HepG2 (cell line): Measurements from ENCODE around the gene TRIM31. TPM values are rescaled to one million over a fixed set of nuclear protein-coding genes. Genes with fewer than 3 reads are reported as not detected.
A peak's percentile ranks its signal among the peaks of the same experiment; 100 is the strongest.
"Not testable (repeated sequence)": the region's sequence is repeated elsewhere in the genome, so short reads cannot be mapped to it uniquely, and the experiment has no call there.

Source experiments
- ATAC-seq: fragments of 200-7000 bp; cut with Tn5 transposase; 3 replicates; pipeline ENCODE4 v1.9.1; 2020; ENCODE audit warnings: mild to moderate bottlenecking, moderate library complexity
- BruUV-seq: library from RNA; stranded (reverse); fragments of 400-500 nt; replicated peaks from 2 replicates; lab custom pipeline; 2021; lab: Mats Ljungman, UMichigan
- CTCF ChIA-PET: fragments of 300-600 bp; formaldehyde crosslinking; extraction: SDS; loops from one replicate; lab custom pipeline; 2021; ENCODE audit warnings: low total read pairs, inconsistent platforms, low intra/inter-chr PET ratio; lab: Yijun Ruan, JAX
- POLR2A ChIA-PET: fragments of 350-600 bp; sonication (Branson Sonifier 250); formaldehyde crosslinking; loops from one replicate; lab custom pipeline; 2020; ENCODE audit warnings: antibody characterized with exemption, inconsistent platforms; lab: Yijun Ruan, JAX
- DNase-seq: peaks from one replicate; pipeline ENCODE4 v3.0.0-alpha.2; 2015; ENCODE audit warnings: low spot score
- FAIRE-seq: peaks from 3 replicates; lab custom pipeline; 2011; peaks lifted over from hg19 to GRCh38; lab: Jason Lieb, UNC
- H2AFZ ChIP-seq: one replicate; pipeline ENCODE4 v1.6.1; 2011; ENCODE audit warnings: low read length, inconsistent platforms
- H3K27ac ChIP-seq: fragments of 300-600 bp; 3 replicates; pipeline ENCODE4 v1.8.0; 2011; ENCODE audit warnings: mixed run types, mild to moderate bottlenecking, mixed read lengths, low read length, inconsistent platforms; ENCODE audit not compliant: insufficient read depth; ENCODE audit errors: extremely low read length
- H3K27me3 ChIP-seq, 2 experiments: fragments of 200-600 bp in 1 of 2; 2 replicates in 1 of 2; 3 replicates in 1 of 2; pipeline versions ENCODE4 v1.6.0 to v1.8.0; 2011; ENCODE audit warnings: low read length in 2 of 2, mild to moderate bottlenecking in 2 of 2, moderate library complexity in 2 of 2, inconsistent platforms in 1 of 2; ENCODE audit not compliant: insufficient read depth in 2 of 2, control insufficient read depth in 1 of 2
- H3K36me3 ChIP-seq, 2 experiments: fragments of 200-600 bp in 1 of 2; replicated peaks in 1 of 2; 2 replicates in 1 of 2; 3 replicates in 1 of 2; pipeline versions ENCODE4 v1.5.1 to v1.8.0; 2011; ENCODE audit warnings: low read length in 2 of 2, inconsistent platforms in 1 of 2; ENCODE audit not compliant: insufficient read depth in 2 of 2, control insufficient read depth in 1 of 2
- H3K4me1 ChIP-seq: 2 replicates; pipeline ENCODE4 v1.5.1; 2012; ENCODE audit warnings: low read length, inconsistent platforms; ENCODE audit not compliant: insufficient read depth
- H3K4me2 ChIP-seq: 2 replicates; pipeline ENCODE4 v1.6.0; 2011; ENCODE audit warnings: low read depth, low read length, inconsistent platforms
- H3K4me3 ChIP-seq, 3 experiments: fragments of 200-600 bp in 1 of 3; sonication (generic), shearing (Covaris generic) in 1 of 3; replicated peaks in 1 of 3; 2 replicates each; pipeline ENCODE4 v1.5.1; 2011 to 2016; ENCODE audit warnings: low read length in 3 of 3, inconsistent platforms in 2 of 3, low read depth in 2 of 3, mild to moderate bottlenecking in 2 of 3, control low read depth in 1 of 3, mixed read lengths in 1 of 3; ENCODE audit not compliant: insufficient read depth in 1 of 3
- H3K79me2 ChIP-seq: one replicate; pipeline ENCODE4 v1.6.1; 2011; ENCODE audit warnings: low read length, inconsistent platforms; ENCODE audit not compliant: insufficient read depth
- H3K9ac ChIP-seq: 2 replicates; pipeline ENCODE4 v1.6.0; 2011; ENCODE audit warnings: mild to moderate bottlenecking, low read depth, low read length, inconsistent platforms; ENCODE audit not compliant: insufficient read depth
- H3K9me3 ChIP-seq: 2 replicates; pipeline ENCODE4 v1.5.1; 2012; ENCODE audit warnings: mild to moderate bottlenecking, low read length
- H4K20me1 ChIP-seq: 2 replicates; pipeline ENCODE4 v1.6.0; 2011; ENCODE audit warnings: inconsistent platforms, mild to moderate bottlenecking, low read length, moderate library complexity; ENCODE audit not compliant: insufficient read depth
- ZMYM4 ChIP-seq: sonication (generic); formaldehyde crosslinking; IDR thresholded peaks from 2 replicates; pipeline ENCODE4 v1.8.1; 2023; ENCODE audit warnings: mild to moderate bottlenecking, missing genetic modification reagents
- ZNF468 ChIP-seq: sonication (generic); formaldehyde crosslinking; IDR thresholded peaks from 2 replicates; pipeline ENCODE4 v1.8.0; 2022; ENCODE audit warnings: mild to moderate bottlenecking, moderate library complexity, missing genetic modification reagents
- ZNF720 ChIP-seq: sonication (generic); formaldehyde crosslinking; IDR thresholded peaks from 2 replicates; pipeline ENCODE4 v1.4.0; 2020; ENCODE audit warnings: missing genetic modification reagents
- WGBS: methylation state at CpG from one replicate; pipeline ENCODE4 v1.1.6; 2017; ENCODE audit warnings: low lambda C conversion rate; 5-methylcytosine and 5-hydroxymethylcytosine counted together
- in situ Hi-C: cut with HindIII; loops from 2 replicates; pipeline ENCODE4 v1.10.0; 2017; ENCODE audit warnings: low pct_unique_long_range_greater_than_20kb; ENCODE audit not compliant: extremely low pct_ligation_motif_present
- intact Hi-C: fragments of 100-400 bp; cut with micrococcal nuclease; formaldehyde crosslinking; loops from one replicate; pipeline ENCODE4 v1.10.0; 2022; ENCODE audit not compliant: unreplicated experiment
- polyA plus RNA-seq, 8 experiments: library from polyadenylated mRNA; depleted of rRNA in 3 of 8; stranded (reverse) in 7 of 8; unstranded in 1 of 8; fragments of >200 nt; fragmentation: Illumina TruSeq in 4 of 8; extraction: Trizol in 4 of 8; gene quantifications; 2 replicates each; pipeline versions ENCODE4 v1.2.1 to v1.2.3, GENCODE V29; 2011 to 2016; ENCODE audit warnings: low read depth in 4 of 8, missing spikeins in 1 of 8, mixed read lengths in 1 of 8; ENCODE audit not compliant: insufficient read depth in 1 of 8
- total RNA-seq, 5 experiments: library from RNA; depleted of rRNA; stranded (reverse); fragments of >200 nt; fragmentation: Illumina TruSeq; extraction: Trizol; gene quantifications; 2 replicates each; pipeline ENCODE4 v1.2.3, GENCODE V29; 2016; ENCODE audit warnings: low read depth in 1 of 5
- TF ChIP-seq, protein P1 (sequence below): fragments of 450-650 bp; IDR thresholded peaks from 2 replicates; pipeline ENCODE4 v1.6.1; 2017
- TF ChIP-seq, protein P2 (sequence below): fragments of 450-650 bp; IDR thresholded peaks from 2 replicates; pipeline ENCODE4 v1.6.1; 2016

TRIM31 gene
- total and polyA plus RNA-seq, 2 of the 13 experiments (the other 11 are each of a cell fraction or from before 2014, with no cell fraction given): 0.13 to 0.51 TPM

GRCh38 chr6:30142665-30143064 lies 29.8 kb upstream of the TRIM31 start (continued):
- TF ChIP-seq, protein P1, sequence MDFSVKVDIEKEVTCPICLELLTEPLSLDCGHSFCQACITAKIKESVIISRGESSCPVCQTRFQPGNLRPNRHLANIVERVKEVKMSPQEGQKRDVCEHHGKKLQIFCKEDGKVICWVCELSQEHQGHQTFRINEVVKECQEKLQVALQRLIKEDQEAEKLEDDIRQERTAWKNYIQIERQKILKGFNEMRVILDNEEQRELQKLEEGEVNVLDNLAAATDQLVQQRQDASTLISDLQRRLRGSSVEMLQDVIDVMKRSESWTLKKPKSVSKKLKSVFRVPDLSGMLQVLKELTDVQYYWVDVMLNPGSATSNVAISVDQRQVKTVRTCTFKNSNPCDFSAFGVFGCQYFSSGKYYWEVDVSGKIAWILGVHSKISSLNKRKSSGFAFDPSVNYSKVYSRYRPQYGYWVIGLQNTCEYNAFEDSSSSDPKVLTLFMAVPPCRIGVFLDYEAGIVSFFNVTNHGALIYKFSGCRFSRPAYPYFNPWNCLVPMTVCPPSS: no peak
- TF ChIP-seq ZNF468 (CRISPR knock-in tag) (no peak), ZMYM4 (CRISPR knock-in tag) (no peak), ZNF720 (CRISPR knock-in tag) (no peak)

- POLR2A ChIA-PET, H3K9ac ChIP-seq, DNase-seq, FAIRE-seq, H3K4me3 ChIP-seq, in situ Hi-C loops, H3K27me3 ChIP-seq, H3K79me2 ChIP-seq, H3K9me3 ChIP-seq, H3K4me2 ChIP-seq, intact Hi-C loops, ATAC-seq, H3K27ac ChIP-seq, CTCF ChIA-PET, H4K20me1 ChIP-seq, H3K36me3 ChIP-seq, BruUV-seq, H2AFZ ChIP-seq: not testable (repeated sequence)
- H3K4me1 ChIP-seq: peaks cover 56% of the 10 kb centered on the region
- WGBS: 43% methylated on average over 8 of the region's 8 CpGs
- TF ChIP-seq, protein P2, sequence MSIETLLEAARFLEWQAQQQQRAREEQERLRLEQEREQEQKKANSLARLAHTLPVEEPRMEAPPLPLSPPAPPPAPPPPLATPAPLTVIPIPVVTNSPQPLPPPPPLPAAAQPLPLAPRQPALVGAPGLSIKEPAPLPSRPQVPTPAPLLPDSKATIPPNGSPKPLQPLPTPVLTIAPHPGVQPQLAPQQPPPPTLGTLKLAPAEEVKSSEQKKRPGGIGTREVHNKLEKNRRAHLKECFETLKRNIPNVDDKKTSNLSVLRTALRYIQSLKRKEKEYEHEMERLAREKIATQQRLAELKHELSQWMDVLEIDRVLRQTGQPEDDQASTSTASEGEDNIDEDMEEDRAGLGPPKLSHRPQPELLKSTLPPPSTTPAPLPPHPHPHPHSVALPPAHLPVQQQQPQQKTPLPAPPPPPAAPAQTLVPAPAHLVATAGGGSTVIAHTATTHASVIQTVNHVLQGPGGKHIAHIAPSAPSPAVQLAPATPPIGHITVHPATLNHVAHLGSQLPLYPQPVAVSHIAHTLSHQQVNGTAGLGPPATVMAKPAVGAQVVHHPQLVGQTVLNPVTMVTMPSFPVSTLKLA: peak; percentile 66
Measured at GRCh38 chr6:30140240-30140639, 27.4 kb upstream of the TRIM31 start.
